Activated CD4-positive, CD25-positive, alpha-beta regulatory T cell treated with anti-CD3 and anti-CD28 coated beads, Interleukin-2, amount 50 U/mL, for 72 hours (primary cell): ENCODE results near the gene AK1.
"Not testable (repeated sequence)": the region's sequence is repeated elsewhere in the genome, so short reads cannot be mapped to it uniquely, and the experiment has no call there.

Source experiments
- DNase-seq: peaks from one replicate; pipeline ENCODE4 v3.0.0; 2021

AK1 gene

GRCh38 chr9:127845619-127846018 lies 31.9 kb downstream of the AK1 start:
- DNase-seq: not testable (repeated sequence)

GRCh38 chr9:127844821-127845359 lies 32.6 kb downstream of the AK1 start:
- no peak for DNase-seq

DNA sequence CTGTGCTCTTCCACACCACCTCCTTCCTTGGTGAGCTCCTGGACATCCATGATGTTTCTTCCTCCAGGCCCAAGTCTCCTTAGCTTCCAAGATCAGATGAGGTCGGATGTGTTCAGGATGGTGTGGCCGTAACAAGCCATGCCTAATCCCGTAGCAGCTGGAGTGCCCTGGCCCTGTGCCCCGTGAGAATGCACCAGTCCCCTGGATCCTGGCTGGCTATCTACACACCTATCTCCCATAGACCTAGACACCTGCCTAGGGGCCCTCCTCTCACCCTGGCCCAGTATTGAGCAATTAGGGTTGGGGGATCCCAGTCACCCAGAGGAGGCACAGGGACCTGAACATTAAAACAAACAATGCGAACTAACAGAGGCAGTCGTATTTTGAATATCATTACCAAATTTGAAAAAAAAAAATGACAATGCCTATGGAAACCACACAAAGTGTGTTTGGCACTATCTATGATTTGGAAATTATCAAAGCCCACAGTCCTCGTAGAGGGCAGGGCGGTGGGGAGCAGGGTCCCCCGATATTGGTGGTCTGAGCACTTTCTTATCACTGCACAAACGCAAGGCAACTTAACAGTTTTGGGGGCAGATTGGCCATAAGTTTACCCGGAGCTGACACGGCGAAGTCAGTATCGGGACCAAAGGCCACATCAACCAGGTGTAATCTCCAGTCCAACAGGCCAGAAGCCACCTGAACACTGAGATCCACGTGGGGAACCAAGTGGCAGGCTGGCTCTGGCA lies 36.2 kb downstream of the AK1 start:
- no peak for DNase-seq

DNA sequence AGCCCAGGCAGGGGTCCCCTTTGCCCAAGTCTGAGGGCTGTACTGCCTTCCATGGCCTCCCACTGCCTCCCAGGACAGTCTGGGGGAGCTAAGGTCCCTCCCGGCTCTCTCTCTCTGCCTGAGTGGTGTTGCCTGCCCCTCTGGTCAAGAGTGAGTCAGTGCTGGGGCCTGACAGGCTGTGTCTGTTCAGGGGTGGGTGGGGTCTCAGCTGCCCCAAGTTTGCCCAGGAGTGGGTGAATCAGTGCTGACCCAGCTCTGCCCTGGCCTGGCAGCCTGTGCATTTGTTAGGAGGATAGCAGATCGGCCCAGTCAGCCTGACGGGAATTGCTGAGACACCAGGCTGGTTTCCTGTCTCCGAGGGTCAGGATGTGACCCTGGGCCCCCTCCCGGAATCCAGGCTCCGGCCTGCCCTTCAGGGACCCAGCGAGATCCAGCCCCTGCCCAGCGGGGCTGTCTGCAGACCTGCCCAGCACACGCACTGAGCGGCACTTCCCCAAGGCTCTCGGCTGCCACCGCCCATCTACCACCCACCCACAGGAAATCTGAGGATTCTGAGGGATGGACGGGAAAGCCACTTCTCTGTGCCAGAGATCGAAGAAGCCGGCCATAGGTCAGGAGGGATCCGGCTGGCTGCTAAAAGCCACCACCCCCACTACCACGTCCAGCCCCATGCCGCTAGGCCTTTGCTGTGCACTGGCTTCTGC lies 38.9 kb downstream of the AK1 start:
- DNase-seq: no peak

DNA sequence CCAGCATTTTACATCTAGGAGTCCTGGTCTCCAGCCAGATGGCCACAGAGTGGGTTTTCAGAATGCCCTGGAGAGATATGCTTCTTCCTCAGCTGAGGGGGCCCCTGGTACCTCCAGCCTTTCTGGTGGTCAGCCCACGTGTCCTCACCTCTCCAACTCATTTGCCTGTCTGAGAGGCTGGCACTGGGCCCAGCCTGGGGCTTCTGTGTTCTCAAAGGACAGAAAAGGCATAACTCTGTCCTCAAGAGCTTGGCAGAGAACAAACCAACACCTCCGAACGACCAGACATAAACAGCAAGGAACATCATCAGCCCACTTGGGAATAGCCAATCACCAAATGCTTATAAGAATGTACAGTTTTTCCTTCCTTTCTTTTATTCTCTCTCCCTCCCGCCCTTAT lies 40.1 kb downstream of the AK1 start:
- no peak for DNase-seq

DNA sequence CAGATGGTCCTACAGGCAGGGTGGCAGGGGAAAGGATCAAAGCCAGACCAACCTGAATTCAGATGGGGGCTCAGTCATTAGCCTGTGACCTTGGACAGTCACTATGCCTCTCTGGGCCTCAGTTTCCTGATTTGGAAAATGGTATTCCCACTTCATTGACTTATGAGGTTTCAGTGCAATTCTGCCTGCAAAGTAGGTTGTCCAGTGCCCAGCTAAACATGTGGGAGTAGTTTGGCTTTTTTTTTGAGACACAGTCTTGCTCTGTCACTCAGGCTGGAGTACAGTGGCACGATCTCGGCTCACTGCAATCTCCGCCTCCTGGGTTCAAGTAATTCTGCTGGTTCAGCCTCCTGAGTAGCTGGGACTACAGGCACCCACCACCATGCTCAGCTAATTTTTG lies 40.9 kb downstream of the AK1 start:
- not testable (repeated sequence) for DNase-seq

- no peak for DNase-seq
Measured at GRCh38 chr9:127835991-127836516, 41.4 kb downstream of the AK1 start.

- DNase-seq: no peak
Measured at GRCh38 chr9:127833555-127833954, 43.9 kb downstream of the AK1 start.

GRCh38 chr9:127832248-127832647 lies 45.2 kb downstream of the AK1 start:
- DNase-seq: no peak

GRCh38 chr9:127829205-127829906 lies 48.1 kb downstream of the AK1 start:
- no peak for DNase-seq

GRCh38 chr9:127828262-127829031 lies 49.0 kb downstream of the AK1 start:
- no peak for DNase-seq

DNA sequence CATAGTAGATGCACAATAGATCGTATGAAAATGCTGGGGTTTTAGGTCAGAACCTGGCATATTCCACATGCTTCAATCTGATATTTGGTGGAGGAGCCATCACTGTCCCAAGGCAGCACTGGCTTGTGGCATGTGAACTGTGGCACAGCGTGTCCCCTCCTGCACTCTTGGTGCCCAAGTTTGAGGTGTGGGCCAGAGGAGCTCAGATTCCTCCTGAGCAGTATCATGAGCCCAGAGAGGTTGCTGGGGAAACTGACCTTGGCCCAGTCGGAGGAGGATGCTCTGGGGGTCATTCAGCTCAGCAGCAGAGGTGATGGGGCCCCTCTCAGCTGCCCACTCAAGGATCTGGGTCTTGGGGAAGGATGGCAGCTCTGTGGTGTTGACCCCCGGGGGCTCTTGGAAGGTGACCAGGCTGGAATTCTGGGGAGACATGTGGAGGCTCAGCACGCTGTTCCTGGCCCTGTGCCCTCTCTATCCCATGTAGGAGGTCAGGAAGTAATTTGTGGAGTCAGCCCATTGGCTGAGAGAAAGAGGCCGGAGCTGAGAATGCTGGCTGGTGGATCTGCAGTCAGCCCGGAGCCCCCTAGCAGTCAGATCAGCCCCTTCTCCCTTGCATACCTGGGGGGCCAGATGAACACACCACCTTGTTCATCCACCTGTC lies 51.1 kb downstream of the AK1 start:
- no peak for DNase-seq

- no peak for DNase-seq
Measured at GRCh38 chr9:127825319-127826051, 52.0 kb downstream of the AK1 start.

DNA sequence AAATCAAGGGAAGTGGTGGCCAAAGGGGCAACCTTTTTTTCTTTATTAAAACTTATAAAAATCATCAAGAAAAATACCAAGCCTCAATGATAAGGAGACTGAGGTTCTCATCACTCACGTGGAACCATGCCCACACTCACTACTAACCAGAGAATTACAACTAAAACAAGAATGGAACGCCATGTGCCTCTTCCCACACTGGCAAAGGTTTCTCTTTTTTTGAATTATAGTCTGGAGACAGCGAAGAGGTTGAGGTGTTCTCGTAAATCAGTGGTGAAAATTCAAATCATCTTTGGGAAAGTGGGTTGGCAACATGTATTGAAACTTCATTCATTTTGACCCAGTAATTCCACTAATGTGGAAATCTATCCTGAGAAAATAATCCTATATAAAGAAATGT lies 55.4 kb downstream of the AK1 start:
- no peak for DNase-seq

DNA sequence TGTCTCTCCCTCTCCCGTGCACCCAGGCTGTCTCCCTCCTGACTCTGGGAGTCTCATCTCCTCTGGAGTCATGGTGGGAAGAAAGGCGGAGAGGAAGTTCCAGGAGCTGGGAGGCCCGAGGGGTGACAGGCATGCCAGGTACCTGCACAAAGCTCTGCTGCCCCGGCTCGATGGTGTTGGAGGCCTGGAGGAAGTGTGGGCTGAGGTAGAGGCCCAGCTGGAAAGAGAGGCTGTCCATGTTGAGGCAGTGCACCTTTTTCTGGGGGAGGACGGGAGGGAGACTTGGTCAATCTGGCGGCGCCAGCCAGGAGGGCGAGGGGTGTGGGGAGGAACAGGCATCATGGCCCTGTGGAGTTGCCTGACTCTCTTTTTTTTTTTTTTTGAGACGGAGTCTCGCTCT lies 58.9 kb downstream of the AK1 start:
- DNase-seq: no peak

DNA sequence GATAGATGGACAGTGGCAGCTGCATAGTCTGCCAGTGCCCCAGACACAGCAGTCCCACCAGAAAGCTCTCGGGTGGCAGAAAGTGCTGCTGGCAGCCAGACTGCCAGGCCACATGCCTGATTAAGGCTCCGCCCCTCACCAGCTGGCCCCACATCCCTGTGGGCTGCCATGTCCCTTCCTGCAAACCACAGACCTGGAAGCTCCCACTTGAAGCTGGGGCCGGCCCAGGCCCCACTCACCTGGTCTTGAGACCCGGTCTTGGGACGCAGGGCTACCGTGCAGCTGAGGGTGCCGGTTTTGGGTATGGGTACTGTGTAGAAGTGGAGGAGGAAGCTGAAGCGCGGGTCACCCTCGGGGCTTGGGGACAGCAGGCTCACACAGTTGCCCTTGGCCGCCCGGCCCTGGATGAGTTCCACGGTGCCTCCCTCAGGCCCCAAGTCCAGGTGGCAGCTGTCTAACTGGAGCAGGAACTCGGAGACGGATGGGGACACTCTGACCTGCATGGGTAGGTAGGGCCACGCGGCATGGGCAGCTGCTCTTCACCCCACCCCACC lies 59.5 kb downstream of the AK1 start:
- no peak for DNase-seq

DNA sequence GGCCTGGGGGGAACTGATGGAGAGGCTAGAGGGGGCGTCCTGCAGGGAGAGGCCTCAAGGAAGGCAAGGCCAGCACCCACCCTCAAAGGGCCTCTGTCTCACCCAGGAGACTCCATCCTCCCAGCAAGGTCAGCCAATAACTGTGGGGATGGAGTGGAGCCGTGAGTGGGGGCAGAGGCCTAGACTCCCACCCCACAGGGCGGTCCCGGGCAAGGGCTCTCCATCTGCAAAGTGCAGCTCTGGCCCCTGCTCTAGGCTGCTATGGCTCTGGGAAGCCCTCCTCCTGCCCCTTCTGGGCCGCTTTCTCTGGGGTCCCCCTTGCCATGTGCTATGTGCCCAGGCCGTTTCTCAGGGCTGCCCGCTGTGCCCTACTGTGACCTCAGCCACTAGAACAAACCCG lies 60.7 kb downstream of the AK1 start:
- no peak for DNase-seq
